ENCODE data around the gene ZFYVE27.

The ZFYVE27 gene

DNA sequence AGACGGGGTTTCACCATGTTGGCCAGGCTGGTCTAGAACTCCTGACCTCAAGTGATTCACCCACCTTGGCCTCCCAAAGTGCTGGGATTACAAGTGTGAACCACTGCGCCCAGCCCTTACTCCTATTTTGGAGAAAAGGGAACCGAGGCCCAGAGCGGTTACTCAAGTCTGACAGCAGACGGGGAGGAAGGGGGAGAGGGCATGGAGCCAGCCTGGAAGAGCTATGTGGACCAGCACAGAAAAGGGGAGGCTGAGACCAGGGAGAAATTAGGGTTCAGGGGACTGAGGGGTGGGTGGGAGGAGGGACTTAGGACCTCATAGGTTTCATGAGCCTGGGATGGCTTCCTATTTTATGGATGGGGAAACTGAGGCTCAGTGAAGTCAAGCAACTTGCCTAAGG, 33.3 kb downstream of the ZFYVE27 start:
- no peak for DNase-seq (ENCODE audit: low spot score)

GRCh38 chr10:97771055-97771891, 34.3 kb downstream of the ZFYVE27 start:
- peak; percentile 35 for DNase-seq (ENCODE audit: low spot score)

GRCh38 chr10:97771913-97772823, 35.2 kb downstream of the ZFYVE27 start, which contains the start of gene SFRP5:
Gene SFRP5 (minus strand): TSS chr10:97771999. CDS start chr10:97771833, 166 bp downstream.
- no peak for DNase-seq (ENCODE audit: low spot score)

- no peak for DNase-seq (ENCODE audit: low spot score)
These were observed 36.2 kb downstream of the ZFYVE27 start for GRCh38 chr10:97773096-97773495.

GRCh38 chr10:97774811-97775294, 37.9 kb downstream of the ZFYVE27 start:
- DNase-seq (ENCODE audit: low spot score), result peak; percentile 85

GRCh38 chr10:97777143-97777542, 40.2 kb downstream of the ZFYVE27 start:
- DNase-seq (ENCODE audit: low spot score), result no peak

GRCh38 chr10:97778452-97779302, 41.7 kb downstream of the ZFYVE27 start:
- DNase-seq (ENCODE audit: low spot score), result peak; percentile 60

DNA sequence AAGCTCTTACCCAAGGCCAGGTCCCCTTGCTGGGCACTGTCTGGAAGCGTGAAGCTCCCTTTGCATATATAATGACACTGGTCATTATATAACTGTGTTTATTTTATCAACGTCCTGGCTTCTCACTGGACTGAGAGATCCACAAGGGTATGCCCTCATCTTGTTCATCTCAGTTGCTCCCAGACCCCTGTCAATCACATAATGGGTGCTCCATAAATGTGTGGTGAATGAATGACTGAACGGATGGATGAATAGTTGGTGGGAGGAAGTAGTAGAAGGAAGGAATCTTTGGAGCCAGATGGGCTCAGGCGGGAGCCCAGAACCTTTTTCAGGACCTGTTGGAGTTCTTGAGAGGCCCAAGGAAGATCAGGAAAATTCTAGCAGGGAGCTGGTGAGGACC, 42.6 kb downstream of the ZFYVE27 start:
- DNase-seq (ENCODE audit: low spot score), result no peak

DNA sequence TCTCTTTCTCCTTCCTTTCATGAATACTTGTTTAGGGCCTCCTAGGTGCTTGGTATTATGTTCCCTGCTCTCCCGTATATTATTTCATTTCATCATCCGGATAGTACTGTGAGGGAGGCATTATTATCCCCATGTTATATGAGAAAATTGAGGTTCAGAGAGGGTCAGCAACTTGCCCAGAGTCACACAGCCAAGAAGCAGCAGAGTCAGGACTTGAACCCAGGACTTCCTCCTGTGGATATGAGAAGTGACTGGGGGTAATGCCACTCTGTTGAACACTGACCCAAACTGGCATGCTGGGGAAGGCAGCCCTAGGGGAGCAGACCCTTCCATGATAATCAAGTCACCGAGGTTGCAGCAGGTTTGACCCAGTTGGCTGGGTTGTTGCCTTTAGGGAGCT, 43.0 kb downstream of the ZFYVE27 start:
- DNase-seq (ENCODE audit: low spot score), result no peak

DNA sequence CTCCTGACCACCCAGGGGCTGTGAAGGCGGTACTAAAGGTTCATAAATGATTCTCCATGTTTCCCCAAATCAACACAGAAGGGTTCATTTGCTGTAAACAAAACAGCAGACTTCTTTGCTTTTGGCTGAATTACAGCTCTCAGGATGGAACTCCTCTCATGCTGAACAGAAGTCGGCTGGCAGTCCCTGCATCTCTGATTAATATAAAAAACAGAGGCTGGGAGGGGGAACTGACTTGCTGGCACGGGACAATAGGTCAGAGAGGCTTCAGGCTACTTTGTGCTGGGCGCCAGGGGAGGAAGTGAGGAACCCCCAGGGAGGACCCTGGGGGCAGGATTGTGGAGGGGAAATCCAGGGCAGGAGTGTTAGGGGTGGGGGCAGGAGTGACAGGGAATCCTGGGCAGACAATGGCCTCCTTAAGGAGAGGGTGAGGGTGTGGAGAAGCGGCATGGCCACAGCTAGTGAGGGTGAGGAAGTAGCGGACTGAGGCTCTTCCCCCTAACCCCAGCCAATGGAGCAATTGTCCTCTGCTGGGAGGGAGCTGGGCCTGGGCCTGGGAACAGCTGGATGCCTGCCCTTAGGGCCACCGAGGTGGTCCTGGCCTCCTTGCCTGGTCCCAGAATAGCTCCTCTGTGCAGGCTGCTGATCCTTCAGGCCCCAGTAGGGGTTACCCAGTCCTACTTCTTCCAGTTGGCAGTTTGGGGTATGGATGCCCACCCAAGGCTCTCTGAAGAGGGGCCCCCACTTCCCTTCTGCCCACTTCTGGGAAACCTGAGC, 44.1 kb downstream of the ZFYVE27 start:
- DNase-seq (ENCODE audit: low spot score), result no peak

DNA sequence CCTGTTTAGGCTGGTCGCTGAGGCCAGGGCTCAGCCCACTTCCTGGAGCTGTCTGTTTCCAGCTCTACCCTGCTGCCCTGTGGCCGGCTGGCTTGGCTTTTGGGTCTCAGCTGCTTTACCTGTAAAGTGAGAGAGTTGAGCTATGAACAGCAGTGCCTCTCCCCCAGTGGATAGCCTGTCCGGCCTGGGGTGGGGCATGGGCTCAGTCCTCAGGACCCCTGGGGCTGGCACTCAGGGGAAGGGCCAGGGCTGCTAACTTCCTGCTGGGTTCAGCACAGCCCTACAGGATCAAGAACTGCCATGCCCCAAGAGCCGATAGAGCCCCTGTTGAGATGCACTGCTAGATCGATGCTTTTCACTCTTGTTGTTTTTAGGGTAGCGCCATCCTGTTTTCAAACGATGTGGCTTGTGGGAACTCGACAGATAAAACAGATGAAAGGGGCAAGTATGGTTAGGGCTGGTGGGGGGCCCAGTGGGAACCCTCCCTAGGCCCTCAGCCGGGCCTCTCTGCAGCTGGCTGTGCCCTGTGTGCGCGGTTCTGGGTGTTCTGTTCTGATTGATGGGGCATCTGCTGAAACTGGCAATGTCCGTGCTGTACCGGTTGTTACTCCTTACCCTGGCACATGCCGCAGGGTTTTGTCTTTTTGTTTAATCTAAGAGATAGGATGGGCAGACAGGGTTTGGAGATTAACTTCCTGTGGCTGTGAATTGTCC, 44.8 kb downstream of the ZFYVE27 start:
- no peak for DNase-seq (ENCODE audit: low spot score)

DNA sequence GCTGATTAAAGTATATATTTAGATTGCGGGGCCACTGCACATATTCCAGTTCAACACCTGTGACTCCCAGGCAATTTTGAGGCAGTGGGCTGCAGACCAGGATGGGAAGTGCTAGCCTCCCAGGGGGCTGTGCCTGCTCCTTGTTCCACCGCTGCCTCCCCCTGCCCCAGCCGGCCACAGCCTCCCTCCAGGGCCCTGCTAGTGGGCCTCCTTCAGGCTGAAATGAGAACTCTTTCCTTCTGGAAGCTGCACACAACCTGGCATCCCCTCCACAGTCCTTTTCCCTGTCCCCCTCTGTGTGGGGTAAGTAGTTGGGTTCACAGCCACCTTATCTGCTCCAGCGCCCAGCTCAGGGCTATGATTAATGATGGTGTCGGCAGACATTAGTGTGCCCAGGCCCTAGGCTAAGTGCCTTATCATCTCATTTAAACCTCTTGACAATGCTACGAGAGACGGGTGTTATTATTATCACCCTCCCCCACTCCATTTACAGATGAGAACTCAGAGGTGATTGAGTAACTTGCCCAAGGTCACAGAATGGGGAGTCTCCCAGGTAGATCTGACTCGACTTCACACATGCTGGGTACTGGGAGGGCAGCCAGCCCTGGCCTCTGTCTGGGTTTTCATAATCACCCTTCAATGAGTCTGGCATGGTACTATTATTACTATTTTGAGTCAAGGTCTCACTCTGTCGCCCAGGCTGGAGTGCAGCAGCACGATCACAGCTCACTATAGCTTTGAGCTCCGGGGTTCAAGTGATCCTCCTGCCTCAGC, 45.7 kb downstream of the ZFYVE27 start:
- no peak for DNase-seq (ENCODE audit: low spot score)

GRCh38 chr10:97784200-97784810, 47.4 kb downstream of the ZFYVE27 start:
- DNase-seq (ENCODE audit: low spot score), result no peak

GRCh38 chr10:97785231-97785630, 48.3 kb downstream of the ZFYVE27 start:
- DNase-seq (ENCODE audit: low spot score), result no peak

GRCh38 chr10:97785731-97786130, 48.8 kb downstream of the ZFYVE27 start:
- DNase-seq (ENCODE audit: low spot score), result no peak

DNA sequence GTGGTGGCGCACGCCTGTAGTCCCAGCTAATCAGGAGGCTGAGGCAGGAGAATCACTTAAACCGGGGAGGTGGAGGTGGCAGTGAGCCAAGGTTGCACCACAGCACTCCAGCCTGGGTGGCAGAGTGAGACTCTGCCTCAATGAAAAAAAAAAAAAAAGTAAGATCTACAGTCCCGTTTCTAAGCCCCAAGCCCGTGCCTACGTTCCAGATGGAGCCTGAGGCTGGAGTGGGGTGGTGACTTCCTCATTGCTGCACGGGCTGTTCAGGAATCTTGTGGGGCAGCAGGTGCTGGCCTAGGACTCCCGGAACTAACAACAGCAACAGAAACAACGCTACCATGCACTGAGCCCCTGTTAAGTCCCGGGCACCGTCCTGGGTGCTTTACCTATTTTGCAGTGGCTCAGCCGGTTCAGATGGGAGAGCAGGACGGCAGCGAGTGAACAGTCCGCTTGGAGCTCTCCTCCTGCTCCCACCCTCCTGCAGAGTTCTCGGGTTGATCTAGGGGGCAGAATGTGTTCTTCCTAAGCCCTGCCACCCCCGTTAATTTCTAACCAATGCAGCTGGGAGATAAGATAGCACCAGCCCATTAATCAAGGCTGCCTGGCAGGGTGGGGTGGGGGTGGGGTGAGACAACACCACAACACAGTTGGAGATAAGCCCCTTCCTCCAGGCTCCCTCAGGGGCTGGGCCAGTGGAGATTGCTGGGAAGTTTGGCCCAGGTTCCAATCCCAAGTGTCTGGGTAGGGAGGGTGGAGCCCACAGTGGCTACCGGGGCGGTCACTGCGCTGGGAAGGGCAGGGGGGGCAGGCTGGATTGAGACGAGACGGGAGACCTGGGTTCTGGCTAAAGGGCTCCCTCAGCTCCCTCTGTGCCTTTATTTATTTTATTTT, 51.9 kb downstream of the ZFYVE27 start:
- DNase-seq (ENCODE audit: low spot score), result no peak

DNA sequence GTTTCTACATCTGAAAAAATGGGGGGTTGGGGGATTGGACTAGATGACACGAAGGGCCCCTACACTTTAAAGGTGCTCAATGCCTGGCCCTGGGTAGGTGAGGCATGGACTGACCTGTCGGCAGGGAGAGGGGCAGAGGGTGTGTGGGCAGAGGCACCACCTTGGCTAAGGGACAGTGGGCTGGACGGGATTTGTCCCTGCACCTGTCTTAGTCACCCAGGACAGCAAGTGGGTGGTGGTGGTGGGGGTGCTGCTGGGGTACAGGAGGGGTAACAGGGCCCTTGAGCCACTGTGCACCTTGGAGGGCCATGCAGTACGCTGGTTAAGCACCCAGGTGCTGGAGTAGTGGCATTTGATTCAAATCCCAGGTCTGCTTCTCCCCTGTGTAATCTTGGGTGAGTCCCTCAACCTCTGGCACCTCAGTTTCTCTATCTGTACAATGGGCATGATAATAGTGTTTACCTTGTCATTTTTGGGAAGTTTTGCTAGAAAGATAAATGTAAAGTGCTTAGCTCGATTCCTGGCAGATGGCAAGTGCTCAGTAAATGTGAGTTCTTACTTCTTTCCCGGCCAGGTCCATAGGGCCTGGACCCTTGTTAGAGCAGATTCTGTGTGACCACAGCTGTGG, 53.0 kb downstream of the ZFYVE27 start:
- no peak for DNase-seq (ENCODE audit: low spot score)

Data from cerebellar cortex (tissue), 1 donor.